ENCODE results near the gene ATAD2B. TPM values are rescaled to one million over a fixed set of nuclear protein-coding genes. Genes with fewer than 3 reads are reported as not detected.

Gene ATAD2B
- polyA plus RNA-seq, 1 of the 3 experiments (the other 2 are of a cell fraction) = 1.3 TPM

- TF ChIP-seq REST (IDR thresholded peaks at IDR 0.05; ENCODE audit: low read depth, low read length) (no peak), ELF1 (IDR thresholded peaks at IDR 0.05) (no peak), POLR2AphosphoS5 (IDR thresholded peaks at IDR 0.05; ENCODE audit: low read depth, low read length) (no peak), PBX3 (IDR thresholded peaks at IDR 0.05) (no peak)
Observed at GRCh38 chr2:23705771-23706612, 220.9 kb downstream of the ATAD2B start (continued).

GRCh38 chr2:23703583-23704385 lies 223.1 kb downstream of the ATAD2B start:
- no peak overlapping the region for H3K4me2 ChIP-seq
- H3K36me3 ChIP-seq (replicated peaks in 1 of 2; ENCODE audit: control insufficient read depth in 1 of 2, insufficient read depth in 2 of 2, low read length in 1 of 2) = peaks cover 8 to 26% of the 10 kb centered on the region in 2 experiments
- no peaks in the 10 kb centered on the region for H3K27me3 ChIP-seq (ENCODE audit: insufficient read depth)
- CTCF ChIA-PET = interaction anchor here (0.9 to 1.3 kb wide), 2 partner anchors 17 to 43 kb away, joined by 3 to 4 read pairs; no protein-coding TSS in a partner anchor
- 94% methylated on average over 15 of the region's 16 CpGs for WGBS (ENCODE audit: low lambda C conversion rate)
- no peak overlapping the region for H3K27ac ChIP-seq (ENCODE audit: low read depth in 2 of 2, low read length in 1 of 2)
- H4K20me1 ChIP-seq (ENCODE audit: insufficient read depth) = no peaks in the 10 kb centered on the region
- POLR2A ChIA-PET = no interaction called here
- H3K4me3 ChIP-seq (ENCODE audit: low read depth in 2 of 2, low read length in 1 of 2) = no peak overlapping the region
- H3K9me2 ChIP-seq = no peaks in the 10 kb centered on the region
- DNase-seq = no peak
- H2AFZ ChIP-seq (ENCODE audit: low read depth) = no peak overlapping the region
- no peak overlapping the region for H3K9ac ChIP-seq
- H3K4me1 ChIP-seq (ENCODE audit: control insufficient read depth in 1 of 2, insufficient read depth in 2 of 2, low read depth in 1 of 2, low read length in 1 of 2) = peaks cover 2 to 24% of the 10 kb centered on the region in 2 experiments; a peak in 2 of 4 replicates
- H3K79me2 ChIP-seq (ENCODE audit: insufficient read depth) = no peaks in the 10 kb centered on the region
- H3F3A ChIP-seq (replicated peaks; ENCODE audit: insufficient read depth) = no peaks in the 10 kb centered on the region
- no peaks in the 10 kb centered on the region; the same call in 1 of the 2 replicates for H3K9me3 ChIP-seq
- TF ChIP-seq PBX3 (IDR thresholded peaks at IDR 0.05) = no peak
- no peak for TF ChIP-seq SMC3 (IDR thresholded peaks at IDR 0.05; ENCODE audit: low read depth, low read length)
- no peak for TF ChIP-seq FOXM1 (IDR thresholded peaks at IDR 0.05; ENCODE audit: low read depth)
- no peak for TF ChIP-seq CTCF (IDR thresholded peaks at IDR 0.05)
- no peak for TF ChIP-seq USF2 (IDR thresholded peaks at IDR 0.05; ENCODE audit: borderline replicate concordance, low read depth, low read length)
- no peak for TF ChIP-seq ZBTB33 (IDR thresholded peaks at IDR 0.05; ENCODE audit: borderline replicate concordance, low read depth)
- no peak for TF ChIP-seq YY1 (IDR thresholded peaks at IDR 0.05; ENCODE audit: low read depth)
- no peak for TF ChIP-seq FOXJ3 (CRISPR knock-in tag; IDR thresholded peaks at IDR 0.05)
- no peak for TF ChIP-seq RXRA (IDR thresholded peaks at IDR 0.05; ENCODE audit: borderline replicate concordance, low read depth)
- no peak for TF ChIP-seq TAF1 (IDR thresholded peaks at IDR 0.05; ENCODE audit: borderline replicate concordance, low read depth, low read length)
- TF ChIP-seq CHD2 (IDR thresholded peaks at IDR 0.05; ENCODE audit: low read length, partially characterized antibody) = no peak
- no peak for TF ChIP-seq ELF1 (IDR thresholded peaks at IDR 0.05)
- TF ChIP-seq RAD21 (IDR thresholded peaks at IDR 0.05; ENCODE audit: low read length) = no peak
